Measurements from ENCODE around the gene CDC37L1. TPM values are rescaled to one million over a fixed set of nuclear protein-coding genes. Genes with fewer than 3 reads are reported as not detected.

Gene CDC37L1
- polyA plus RNA-seq (2011; rRNA removed) (9.7 and 13.4 TPM in 2 replicates), polyA minus RNA-seq (2011; rRNA and poly(A)+ RNA removed) (7.0 and 8.2 TPM in 2 replicates)

DNA sequence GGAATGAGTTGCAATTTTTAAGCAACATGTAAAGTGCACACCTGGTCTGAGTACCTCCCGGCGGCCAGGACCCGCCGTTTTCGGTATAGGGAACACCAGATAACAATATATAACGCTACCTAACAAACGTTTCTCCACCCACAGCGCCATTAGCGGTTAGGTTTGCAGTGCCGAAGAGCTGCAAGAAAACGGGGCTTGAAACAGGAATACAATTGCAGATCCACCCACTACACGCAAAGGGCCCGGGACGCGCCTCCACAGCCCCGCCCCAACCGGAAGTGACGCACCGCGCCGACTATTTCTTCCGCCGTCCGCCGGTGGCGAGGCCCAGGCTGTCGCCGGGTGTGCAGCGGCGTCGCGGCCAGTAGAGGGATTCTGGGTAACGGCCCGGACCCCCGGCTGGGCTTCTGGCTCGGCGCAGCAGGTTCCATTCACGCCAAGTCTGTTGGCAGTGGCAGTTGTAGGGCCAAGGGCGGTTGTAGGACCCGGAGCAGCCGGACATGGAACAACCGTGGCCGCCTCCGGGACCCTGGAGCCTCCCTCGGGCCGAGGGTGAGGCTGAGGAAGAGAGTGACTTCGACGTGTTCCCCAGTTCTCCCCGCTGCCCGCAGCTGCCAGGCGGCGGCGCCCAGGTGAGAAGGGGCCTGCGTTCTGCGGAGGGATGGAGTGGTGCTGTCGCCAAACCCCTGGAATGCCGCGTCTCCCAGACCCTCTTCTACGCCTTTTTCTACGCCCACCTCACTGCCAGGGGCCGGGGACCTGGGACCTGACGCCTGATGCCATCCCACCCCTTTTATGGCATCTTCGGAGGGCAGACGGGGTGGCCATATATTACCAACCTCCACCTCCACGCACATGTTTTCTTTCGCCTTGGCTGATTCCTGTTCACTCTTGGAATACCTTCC, at the start of gene CDC37L1:
Gene CDC37L1, plus strand, starts transcription at position 302 of the 905 bp plus-strand sequence. Its CDS starts 199 bp downstream, at position 501.
- Histone ChIP-seq H3K4me3 (ENCODE audit: low read depth, low read length) (peak within 1 kb of the TSS; percentile 89), H3K27me3 (ENCODE audit: control insufficient read depth, insufficient read depth, low read length) (no peaks in the 10 kb centered on the region), H3K9me3 (ENCODE audit: control insufficient read depth, insufficient read depth, low read length) (no peaks in the 10 kb centered on the region; the same call in 1 of the 2 replicates), H3K27ac (ENCODE audit: low read depth, low read length) (peak within 1 kb of the TSS; percentile 93)
- ChIA-PET CTCF (interaction anchor here (0.6 to 1.0 kb wide), 4 partner anchors 14 to 61 kb away, joined by 3 to 4 read pairs (median 3); partner anchors contain the start of gene SPATA6L), POLR2A (interaction anchor here (0.6 to 1.0 kb wide), 5 partner anchors 13 to 305 kb away, joined by 3 read pairs; partner anchors contain the start of genes JAK2, PLPP6 and SPATA6L)
- TF ChIP-seq, protein P1, sequence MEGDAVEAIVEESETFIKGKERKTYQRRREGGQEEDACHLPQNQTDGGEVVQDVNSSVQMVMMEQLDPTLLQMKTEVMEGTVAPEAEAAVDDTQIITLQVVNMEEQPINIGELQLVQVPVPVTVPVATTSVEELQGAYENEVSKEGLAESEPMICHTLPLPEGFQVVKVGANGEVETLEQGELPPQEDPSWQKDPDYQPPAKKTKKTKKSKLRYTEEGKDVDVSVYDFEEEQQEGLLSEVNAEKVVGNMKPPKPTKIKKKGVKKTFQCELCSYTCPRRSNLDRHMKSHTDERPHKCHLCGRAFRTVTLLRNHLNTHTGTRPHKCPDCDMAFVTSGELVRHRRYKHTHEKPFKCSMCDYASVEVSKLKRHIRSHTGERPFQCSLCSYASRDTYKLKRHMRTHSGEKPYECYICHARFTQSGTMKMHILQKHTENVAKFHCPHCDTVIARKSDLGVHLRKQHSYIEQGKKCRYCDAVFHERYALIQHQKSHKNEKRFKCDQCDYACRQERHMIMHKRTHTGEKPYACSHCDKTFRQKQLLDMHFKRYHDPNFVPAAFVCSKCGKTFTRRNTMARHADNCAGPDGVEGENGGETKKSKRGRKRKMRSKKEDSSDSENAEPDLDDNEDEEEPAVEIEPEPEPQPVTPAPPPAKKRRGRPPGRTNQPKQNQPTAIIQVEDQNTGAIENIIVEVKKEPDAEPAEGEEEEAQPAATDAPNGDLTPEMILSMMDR (IDR thresholded peaks at IDR 0.05; ENCODE audit: low read depth, low read length): no peak; the same call in 1 of the 2 replicates
- DNase-seq (ENCODE audit: low read depth, low spot score): peak; percentile 75

DNA sequence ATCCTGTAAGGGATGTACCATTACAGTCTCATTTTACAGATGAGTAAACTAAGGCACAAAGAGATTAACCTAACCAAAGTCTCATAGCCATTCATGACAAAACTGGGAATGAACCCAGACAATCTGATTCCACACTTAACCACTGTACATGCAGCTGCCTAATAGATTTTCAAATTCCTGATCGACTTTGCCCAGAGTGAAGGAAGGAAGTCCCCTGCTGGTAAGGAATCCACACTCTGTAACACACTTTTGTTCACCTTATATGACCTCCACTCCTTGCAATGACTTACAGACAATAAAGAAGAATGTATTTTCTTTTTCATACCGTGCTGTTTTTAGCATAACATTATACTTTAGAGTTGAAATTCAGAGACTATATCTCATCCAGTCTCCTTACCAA, 48.5 kb upstream of the CDC37L1 start:
- POLR2A ChIA-PET: no interaction called here
- DNase-seq (ENCODE audit: low read depth, low spot score): no peak
- no peak overlapping the region for H3K27ac ChIP-seq (ENCODE audit: low read depth, low read length)
- CTCF ChIA-PET: no interaction called here
- H3K9me3 ChIP-seq (ENCODE audit: control insufficient read depth, insufficient read depth, low read length): no peaks in the 10 kb centered on the region
- TF ChIP-seq, protein P1 (IDR thresholded peaks at IDR 0.05; ENCODE audit: low read depth, low read length): no peak
- H3K4me3 ChIP-seq (ENCODE audit: low read depth, low read length): no peak overlapping the region
- no peaks in the 10 kb centered on the region for H3K27me3 ChIP-seq (ENCODE audit: control insufficient read depth, insufficient read depth, low read length)

DNA sequence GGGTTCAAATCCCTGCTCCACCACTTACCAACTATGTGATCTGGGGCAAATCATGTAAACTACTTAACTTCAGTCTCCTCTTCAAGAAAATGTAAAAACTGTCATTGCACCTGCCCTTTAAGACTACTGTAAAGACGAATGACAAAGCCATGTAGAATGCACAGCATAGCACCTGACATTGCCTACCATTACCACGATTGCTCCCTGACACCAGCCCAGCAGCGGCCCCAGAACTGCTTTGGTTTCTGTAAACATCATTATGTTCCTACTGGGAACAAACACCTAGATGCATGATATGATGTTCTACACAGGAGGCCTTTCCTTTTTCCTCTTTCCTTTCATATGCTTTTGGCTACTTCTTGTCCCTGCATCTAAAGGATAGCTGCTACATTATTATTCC, 40.4 kb upstream of the CDC37L1 start:
- Histone ChIP-seq H3K27ac (ENCODE audit: low read depth, low read length) (no peak overlapping the region), H3K9me3 (ENCODE audit: control insufficient read depth, insufficient read depth, low read length) (no peaks in the 10 kb centered on the region), H3K4me3 (ENCODE audit: low read depth, low read length) (no peak overlapping the region), H3K27me3 (ENCODE audit: control insufficient read depth, insufficient read depth, low read length) (no peaks in the 10 kb centered on the region)
- DNase-seq (ENCODE audit: low read depth, low spot score): no peak
- TF ChIP-seq, protein P1 (IDR thresholded peaks at IDR 0.05; ENCODE audit: low read depth, low read length): no peak
- ChIA-PET POLR2A (no interaction called here), CTCF (interaction anchor here (1.2 to 1.6 kb wide), 3 partner anchors 11 to 35 kb away, joined by 3 to 8 read pairs (median 5); partner anchors contain the start of gene PLPP6)

DNA sequence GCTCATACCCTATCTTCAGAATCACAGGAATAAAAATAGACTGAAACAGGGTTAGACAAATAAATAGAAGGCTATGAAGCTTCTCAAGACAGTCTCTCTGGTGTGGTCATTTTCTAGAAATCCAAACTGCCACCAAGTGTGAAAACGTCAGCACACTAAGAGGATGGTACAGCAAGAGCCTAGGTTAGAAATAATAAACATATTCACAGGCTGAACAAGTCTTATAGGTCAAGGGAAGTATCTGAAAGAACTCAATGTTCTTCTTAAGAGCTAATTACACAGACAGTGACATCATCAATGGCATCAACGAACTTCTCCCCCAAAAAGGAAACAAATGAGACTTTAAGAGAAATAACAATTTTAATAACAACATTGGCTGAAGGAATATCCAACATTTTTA, 39.9 kb upstream of the CDC37L1 start:
- TF ChIP-seq, protein P1 (IDR thresholded peaks at IDR 0.05; ENCODE audit: low read depth, low read length): no peak
- Histone ChIP-seq H3K4me3 (ENCODE audit: low read depth, low read length) (no peak overlapping the region), H3K9me3 (ENCODE audit: control insufficient read depth, insufficient read depth, low read length) (no peaks in the 10 kb centered on the region), H3K27me3 (ENCODE audit: control insufficient read depth, insufficient read depth, low read length) (no peaks in the 10 kb centered on the region), H3K27ac (ENCODE audit: low read depth, low read length) (no peak overlapping the region)
- ChIA-PET POLR2A (no interaction called here), CTCF (interaction anchor here (1.0 to 1.6 kb wide), 5 partner anchors 11 to 260 kb away, joined by 3 to 8 read pairs (median 3); partner anchors contain the start of gene PLPP6)
- DNase-seq (ENCODE audit: low read depth, low spot score): no peak

DNA sequence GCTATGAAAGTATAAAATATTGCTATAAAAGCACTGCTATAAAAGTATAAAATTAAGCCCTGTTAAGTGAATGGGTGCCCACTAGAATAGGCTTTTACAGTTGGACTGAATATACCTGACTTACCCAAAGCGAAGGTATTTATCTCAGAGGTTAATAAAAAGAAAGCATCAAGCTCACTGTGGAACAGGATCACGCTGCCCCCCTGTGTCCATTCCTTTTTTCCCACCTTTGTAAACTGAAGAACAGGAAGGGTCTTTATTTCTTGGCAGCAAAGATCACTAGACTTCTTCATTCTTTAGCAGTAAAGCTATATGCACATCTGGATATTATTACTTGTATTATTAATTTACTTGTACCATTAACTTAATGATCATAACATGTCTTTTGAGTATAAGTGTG, 39.3 kb upstream of the CDC37L1 start:
- Histone ChIP-seq H3K4me3 (ENCODE audit: low read depth, low read length) (no peak overlapping the region), H3K27me3 (ENCODE audit: control insufficient read depth, insufficient read depth, low read length) (no peaks in the 10 kb centered on the region), H3K9me3 (ENCODE audit: control insufficient read depth, insufficient read depth, low read length) (no peaks in the 10 kb centered on the region), H3K27ac (ENCODE audit: low read depth, low read length) (no peak overlapping the region)
- DNase-seq (ENCODE audit: low read depth, low spot score): no peak
- ChIA-PET POLR2A (no interaction called here), CTCF (interaction anchor here (0.6 to 1.6 kb wide), 8 partner anchors 10 to 1782 kb away, joined by 3 to 8 read pairs (median 4); partner anchors contain the start of gene PLPP6)
- TF ChIP-seq, protein P1 (IDR thresholded peaks at IDR 0.05; ENCODE audit: low read depth, low read length): peak; percentile 42

Data from AG04450 (cell line).